ENCODE results near the gene CD58. TPM values are rescaled to one million over a fixed set of nuclear protein-coding genes. Genes with fewer than 3 reads are reported as not detected.

CD58 gene
- total RNA-seq, 1 donor: 23.5 TPM

- TF ChIP-seq CTCF (IDR thresholded peaks at IDR 0.05; ENCODE audit: extremely low read depth, low read depth, low read length): no peak
- peaks cover 13% of the 10 kb centered on the region for H3K4me1 ChIP-seq (ENCODE audit: insufficient read depth, low read length)
Measured at GRCh38 chr1:116578581-116578980, 7.8 kb upstream of the CD58 start.

GRCh38 chr1:116577759-116578314, 7.0 kb upstream of the CD58 start:
- no peak overlapping the region for H3K4me2 ChIP-seq (ENCODE audit: insufficient read depth, low read length)
- H3K27ac ChIP-seq (ENCODE audit: low read depth, low read length): no peak overlapping the region
- no peak overlapping the region for H2AFZ ChIP-seq (ENCODE audit: low read length)
- H3K4me1 ChIP-seq (ENCODE audit: insufficient read depth, low read length): peaks cover 15% of the 10 kb centered on the region
- H4K20me1 ChIP-seq (ENCODE audit: insufficient read depth, low read length): no peaks in the 10 kb centered on the region
- no peak for TF ChIP-seq CTCF (IDR thresholded peaks at IDR 0.05; ENCODE audit: extremely low read depth, low read depth, low read length)
- no peak overlapping the region for H3K4me3 ChIP-seq (ENCODE audit: insufficient read depth, low read length)
- H3K9me3 ChIP-seq (ENCODE audit: low read depth, low read length): no peaks in the 10 kb centered on the region
- no peaks in the 10 kb centered on the region for H3K79me2 ChIP-seq (ENCODE audit: insufficient read depth, low read length)
- DNase-seq (ENCODE audit: insufficient read length, low spot score, missing footprints): no peak
- no peaks in the 10 kb centered on the region for H3K36me3 ChIP-seq (ENCODE audit: insufficient read depth, low read length)
- no peaks in the 10 kb centered on the region for H3K27me3 ChIP-seq (ENCODE audit: insufficient read depth, low read length)

More at GRCh38 chr1:116578581-116578980, 7.8 kb upstream of the CD58 start:
- Histone ChIP-seq H2AFZ (ENCODE audit: low read length) (no peak overlapping the region), H3K36me3 (ENCODE audit: insufficient read depth, low read length) (no peaks in the 10 kb centered on the region), H3K4me2 (ENCODE audit: insufficient read depth, low read length) (no peak overlapping the region), H4K20me1 (ENCODE audit: insufficient read depth, low read length) (no peaks in the 10 kb centered on the region), H3K27ac (ENCODE audit: low read depth, low read length) (no peak overlapping the region), H3K79me2 (ENCODE audit: insufficient read depth, low read length) (no peaks in the 10 kb centered on the region), H3K27me3 (ENCODE audit: insufficient read depth, low read length) (no peaks in the 10 kb centered on the region), H3K9me3 (ENCODE audit: low read depth, low read length) (no peaks in the 10 kb centered on the region), H3K4me3 (ENCODE audit: insufficient read depth, low read length) (no peak overlapping the region)
- no peak for DNase-seq (ENCODE audit: insufficient read length, low spot score, missing footprints)

- Histone ChIP-seq H3K27me3 (ENCODE audit: insufficient read depth, low read length) (peaks cover 6% of the 10 kb centered on the region), H2AFZ (ENCODE audit: low read length) (no peak overlapping the region)
Measured at GRCh38 chr1:116574581-116575291, 3.9 kb upstream of the CD58 start.

More at GRCh38 chr1:116574581-116575291, 3.9 kb upstream of the CD58 start:
- peak; percentile 96 for TF ChIP-seq CTCF (IDR thresholded peaks at IDR 0.05; ENCODE audit: extremely low read depth, low read depth, low read length)
- Histone ChIP-seq H3K9me3 (ENCODE audit: low read depth, low read length) (no peaks in the 10 kb centered on the region), H3K4me1 (ENCODE audit: insufficient read depth, low read length) (peaks cover 23% of the 10 kb centered on the region), H3K36me3 (ENCODE audit: insufficient read depth, low read length) (no peaks in the 10 kb centered on the region), H3K27ac (ENCODE audit: low read depth, low read length) (no peak overlapping the region), H4K20me1 (ENCODE audit: insufficient read depth, low read length) (no peaks in the 10 kb centered on the region), H3K4me2 (ENCODE audit: insufficient read depth, low read length) (peak overlapping the region; percentile 77), H3K4me3 (ENCODE audit: insufficient read depth, low read length) (peak overlapping the region; percentile 44), H3K79me2 (ENCODE audit: insufficient read depth, low read length) (peaks cover 4% of the 10 kb centered on the region)
- peak; percentile 91 for DNase-seq (ENCODE audit: insufficient read length, low spot score, missing footprints)

Measured in osteoblast (primary cell).